HPDE6-E6E7 (cell line): ENCODE results near the gene PFKFB3.
"Not testable (repeated sequence)": the region's sequence is repeated elsewhere in the genome, so short reads cannot be mapped to it uniquely, and the experiment has no call there.

Experiments
- DNase-seq: peaks from one replicate; pipeline ENCODE4 v3.0.0; 2011; ENCODE audit warnings: missing footprints; ENCODE audit errors: extremely low spot score

The PFKFB3 gene

GRCh38 chr10:6202684-6203330 lies at the start of gene PFKFB3:
PFKFB3 (plus strand) TSS chr10:6202932; CDS start chr10:6203261, 329 bp downstream.
- DNase-seq: peak; percentile 60

DNA sequence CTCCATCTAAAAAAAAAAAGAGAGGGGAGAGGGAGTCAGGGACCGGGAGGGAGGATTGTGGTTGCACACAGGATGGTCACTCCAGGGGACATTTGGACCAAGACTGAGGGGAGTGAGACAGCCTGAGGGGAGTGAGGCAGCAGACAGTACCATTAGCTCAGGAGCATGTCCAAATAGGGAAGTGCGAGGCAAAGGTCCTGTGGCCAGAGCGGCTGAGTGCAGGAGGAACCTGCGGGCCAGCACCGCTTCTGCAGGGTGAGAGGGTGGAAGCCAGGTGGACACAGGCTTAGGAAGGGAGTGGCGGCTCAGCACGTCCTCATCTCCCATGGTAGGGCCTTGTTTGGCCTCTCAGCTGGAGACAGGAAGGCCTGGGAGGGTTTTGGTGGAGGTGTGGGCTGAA lies 48.9 kb upstream of the PFKFB3 start:
- no peak for DNase-seq

DNA sequence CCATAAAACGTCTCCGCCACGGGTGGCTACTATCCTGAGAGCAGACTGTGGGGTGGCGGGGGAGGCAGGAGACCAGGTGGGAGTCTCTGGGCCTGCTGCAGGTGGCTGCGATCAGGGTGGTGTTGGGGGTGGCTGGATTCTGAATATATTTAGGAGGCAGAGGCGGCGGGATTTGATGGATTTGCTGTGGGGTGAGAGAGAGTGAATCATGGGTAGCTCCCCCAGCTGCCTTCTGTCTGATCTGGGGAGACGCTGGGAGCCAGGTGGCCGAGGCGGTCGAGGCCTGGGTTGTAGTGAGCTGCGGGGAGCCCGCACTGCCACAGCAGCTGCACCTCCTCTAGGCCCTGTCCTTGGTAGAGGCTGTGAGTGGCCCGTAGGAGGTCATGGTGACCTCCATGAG lies 48.2 kb upstream of the PFKFB3 start:
- DNase-seq: no peak

GRCh38 chr10:6158276-6158675 lies 44.5 kb upstream of the PFKFB3 start:
- no peak for DNase-seq

DNA sequence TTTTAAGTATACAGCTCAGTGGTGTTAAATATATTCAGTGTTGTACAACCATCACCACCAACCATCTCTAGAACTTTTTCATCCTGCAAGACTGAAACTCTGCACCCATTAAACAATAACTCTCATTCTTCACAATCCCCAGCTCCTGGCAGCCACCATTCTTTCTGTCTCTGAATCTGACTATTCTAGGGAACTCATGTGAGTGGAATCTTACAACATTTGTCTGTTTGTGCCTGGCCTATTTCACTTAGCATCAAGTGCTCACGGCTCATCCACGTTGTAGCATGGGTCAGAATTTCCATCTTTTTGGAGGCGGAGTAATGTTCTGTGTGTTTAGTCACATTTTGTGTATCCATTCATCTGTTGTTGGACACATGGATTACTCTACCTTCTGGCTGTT lies 40.8 kb upstream of the PFKFB3 start:
- DNase-seq: no peak

DNA sequence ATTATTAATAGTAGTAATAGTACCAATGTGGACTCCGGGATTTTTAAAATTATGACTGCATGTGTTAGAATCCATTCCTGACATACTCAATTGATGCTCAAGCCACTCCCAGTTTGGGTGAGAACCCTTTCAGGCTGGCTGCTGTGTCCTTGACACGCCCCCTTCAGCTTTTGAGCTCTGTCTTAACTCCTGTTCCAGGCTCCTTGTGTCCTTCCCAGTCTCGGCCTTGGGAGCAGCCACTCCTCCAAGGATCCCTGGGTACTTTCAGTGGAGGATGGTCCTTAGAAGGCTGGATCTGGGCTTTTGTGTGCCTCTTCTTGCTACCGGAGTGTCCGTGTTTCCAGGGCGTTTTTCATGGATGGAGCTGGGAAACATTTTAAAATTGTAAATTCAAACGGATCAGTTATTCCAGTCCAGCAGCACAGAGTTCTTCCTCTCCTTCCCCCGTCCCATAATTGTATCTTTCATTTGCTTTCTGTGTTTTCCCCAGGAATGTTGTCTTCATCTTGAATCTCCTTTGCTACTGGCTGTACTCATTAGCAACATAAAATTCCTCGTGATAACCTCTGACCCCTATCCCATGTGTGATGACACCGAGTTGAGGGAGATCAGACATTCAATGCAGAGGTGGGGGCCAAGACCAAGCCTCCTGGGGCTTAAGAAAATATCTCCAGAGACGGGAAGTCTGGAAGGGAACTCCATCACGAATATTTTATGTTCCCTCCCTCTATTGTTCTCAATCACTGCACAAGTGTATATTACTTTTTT lies 40.0 kb upstream of the PFKFB3 start:
- DNase-seq: no peak

- DNase-seq: peak; percentile 63
Observed at GRCh38 chr10:6163364-6164270, 39.1 kb upstream of the PFKFB3 start.

DNA sequence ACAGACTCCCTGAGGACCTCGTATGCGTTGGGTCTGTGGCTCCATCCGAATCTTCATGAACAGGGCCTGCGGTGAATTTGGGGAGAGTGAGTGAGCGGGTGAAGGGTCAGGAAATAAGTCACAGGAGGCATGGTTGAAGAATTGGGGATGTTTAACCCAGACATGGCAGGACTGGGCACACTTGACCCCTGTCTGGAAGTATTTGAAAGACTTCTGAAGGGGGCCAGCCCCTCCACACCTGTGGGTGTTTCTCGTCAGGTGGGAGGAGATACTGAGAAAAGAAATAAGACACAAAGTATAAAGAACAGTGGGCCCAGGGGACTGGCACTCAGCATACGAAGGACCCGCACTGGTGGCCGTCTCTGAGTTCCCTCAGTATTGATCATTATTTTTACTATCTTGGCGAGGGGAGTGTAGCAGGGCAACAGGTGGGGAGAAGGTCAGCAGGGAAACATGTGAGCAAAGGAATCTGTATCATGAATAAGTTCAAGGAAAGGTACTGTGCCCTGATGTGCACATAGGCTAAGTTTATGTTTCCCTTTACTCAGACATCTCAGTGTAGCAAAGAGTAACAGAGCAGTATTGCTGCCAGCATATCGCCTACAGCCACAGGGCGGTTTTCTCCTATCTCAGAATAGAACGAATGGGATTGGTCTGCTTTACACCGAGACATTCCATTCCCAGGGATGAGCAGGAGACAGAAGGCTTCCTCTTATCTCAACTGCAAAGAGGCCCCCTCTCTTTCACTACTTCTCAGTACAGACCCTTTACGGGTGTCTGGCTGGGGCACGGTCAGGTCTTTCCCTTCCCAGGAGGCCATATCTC lies 38.2 kb upstream of the PFKFB3 start:
- DNase-seq: no peak

DNA sequence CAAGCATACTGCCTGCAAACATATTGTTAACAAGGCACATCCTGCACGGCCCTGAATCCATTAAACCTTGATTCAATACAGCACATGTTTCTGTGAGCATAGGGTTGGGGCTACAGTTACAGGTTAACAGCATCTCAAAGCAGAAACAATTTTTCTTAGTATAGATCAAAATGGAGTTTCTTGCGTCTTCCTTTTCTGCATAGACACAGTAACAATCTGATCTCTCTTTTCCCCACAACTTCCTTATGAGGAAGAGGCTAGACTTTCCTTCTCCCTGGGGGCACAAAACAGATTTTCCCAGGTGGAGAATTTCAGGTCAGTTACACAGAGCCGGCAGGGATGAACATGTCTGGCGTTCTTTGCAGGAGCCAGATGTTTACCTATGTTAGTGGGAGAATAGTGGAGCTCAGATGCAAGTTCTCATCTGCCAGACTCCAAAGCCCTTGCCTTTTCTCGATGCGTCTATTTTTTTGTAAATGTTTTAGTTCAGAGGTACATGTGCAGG lies 37.5 kb upstream of the PFKFB3 start:
- no peak for DNase-seq

- not testable (repeated sequence) for DNase-seq
Observed at GRCh38 chr10:6165933-6166332, 36.8 kb upstream of the PFKFB3 start.

DNA sequence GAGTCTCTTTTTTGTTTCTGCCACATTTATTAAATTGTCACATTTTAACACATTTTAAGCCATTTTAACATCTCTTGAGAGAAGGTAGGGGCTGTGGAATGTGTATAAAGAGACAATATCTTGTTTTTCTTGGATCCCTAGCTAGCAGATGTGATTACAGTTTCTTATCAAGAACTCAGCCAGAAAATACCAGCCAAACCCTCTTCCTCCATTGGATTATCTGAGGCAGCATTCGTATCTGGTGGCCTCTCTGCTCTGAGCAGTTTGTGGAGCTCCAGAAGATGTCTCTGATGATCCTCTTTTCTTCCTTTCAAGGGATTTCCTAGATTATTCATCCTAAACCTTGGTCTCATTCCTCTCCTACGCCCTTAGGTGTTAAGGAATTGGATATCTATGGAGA lies 35.3 kb upstream of the PFKFB3 start:
- no peak for DNase-seq

- no peak for DNase-seq
Observed at GRCh38 chr10:6168084-6168483, 34.6 kb upstream of the PFKFB3 start.

- DNase-seq: no peak
Observed at GRCh38 chr10:6170638-6171037, 32.1 kb upstream of the PFKFB3 start.

GRCh38 chr10:6171881-6172695 lies 30.6 kb upstream of the PFKFB3 start:
- DNase-seq: no peak

GRCh38 chr10:6173203-6173602 lies 29.5 kb upstream of the PFKFB3 start:
- no peak for DNase-seq

DNA sequence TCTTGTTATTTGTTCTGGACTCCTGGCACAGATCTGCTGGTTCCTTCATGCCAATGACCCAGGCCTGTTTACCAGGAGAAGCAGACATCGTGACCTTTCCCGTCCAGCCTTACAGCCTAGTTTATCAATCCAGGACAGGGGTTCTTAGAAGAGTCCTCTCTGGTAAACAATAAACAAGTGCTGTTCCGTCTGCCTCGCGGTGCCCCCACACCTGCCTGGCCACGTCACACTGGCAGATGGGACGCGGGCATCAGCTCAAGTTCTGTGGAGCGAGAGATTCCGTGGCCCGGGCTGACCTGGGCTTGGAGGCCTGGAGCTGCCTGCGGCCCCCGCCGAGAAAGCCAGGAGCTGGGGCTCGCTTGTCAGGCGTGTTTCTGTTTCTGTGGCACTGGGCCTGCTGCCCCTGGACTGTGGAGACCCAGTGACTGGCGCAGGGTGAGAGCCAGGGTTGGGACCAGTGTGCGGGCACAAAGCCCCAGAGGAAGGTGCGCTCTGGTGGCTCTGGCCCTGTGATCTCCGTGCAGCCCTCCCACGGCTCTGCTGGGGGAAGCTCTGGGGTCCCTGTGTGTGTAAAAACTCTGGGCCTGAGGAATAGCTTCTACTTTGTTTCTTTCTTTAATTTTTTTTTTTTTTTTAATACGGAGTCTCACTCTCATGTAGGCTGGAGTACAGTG lies 28.4 kb upstream of the PFKFB3 start:
- DNase-seq: no peak

GRCh38 chr10:6175329-6176055 lies 27.2 kb upstream of the PFKFB3 start:
- DNase-seq: no peak

DNA sequence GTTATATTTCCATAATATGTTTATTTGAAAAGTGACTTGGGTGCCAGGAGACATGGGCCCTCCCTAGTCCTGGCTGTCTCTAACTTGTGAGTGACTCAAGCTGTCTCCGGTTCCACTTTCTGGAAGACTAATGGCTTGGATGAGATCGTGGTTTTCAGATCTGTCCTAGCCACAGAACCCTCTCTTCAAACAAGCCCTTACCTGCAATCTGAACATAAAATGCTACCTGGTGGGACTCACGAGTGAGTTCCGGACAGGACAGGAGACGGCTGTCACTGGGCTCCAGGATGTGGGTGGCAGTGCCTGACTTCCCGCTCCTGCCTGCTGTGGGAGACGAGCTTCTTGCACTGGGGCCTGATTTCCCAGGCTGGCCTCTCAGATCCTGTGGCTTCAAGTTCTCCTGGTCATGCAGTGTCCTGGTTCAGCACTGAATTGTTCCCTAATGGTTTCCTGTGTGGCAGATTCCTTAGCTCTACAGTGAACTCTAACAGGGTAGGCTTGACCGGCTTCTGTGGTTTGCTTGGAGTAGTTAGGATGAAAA lies 26.0 kb upstream of the PFKFB3 start:
- no peak for DNase-seq

- DNase-seq: no peak
Observed at GRCh38 chr10:6177880-6178281, 24.9 kb upstream of the PFKFB3 start.
